SK-N-MC (cell line): Measurements from ENCODE around the gene DNAJB7.

Source experiments
- DNase-seq: peaks from one replicate; pipeline ENCODE4 v3.0.0-alpha.2; 2011; ENCODE audit warnings: low read depth, low spot score
- H3K27ac ChIP-seq: fragments of 200-600 bp; sonication (generic); 2 replicates; pipeline ENCODE4 v1.5.1; 2016; ENCODE audit warnings: mixed run types
- H3K36me3 ChIP-seq: fragments of 200-600 bp; sonication (generic); 2 replicates; pipeline ENCODE4 v1.6.1; 2017; ENCODE audit warnings: antibody characterized with exemption, low read length, mixed read lengths; ENCODE audit not compliant: insufficient read depth
- H3K4me3 ChIP-seq: fragments of 200-600 bp; sonication (generic); 2 replicates; pipeline ENCODE4 v1.5.1; 2016
- H3K9ac ChIP-seq: fragments of 200-600 bp; sonication (generic); 2 replicates; pipeline ENCODE4 v1.8.0; 2017; ENCODE audit warnings: mixed run types, mixed read lengths; ENCODE audit not compliant: insufficient read length
- H3K9me3 ChIP-seq: fragments of 200-600 bp; sonication (generic); 2 replicates; pipeline ENCODE4 v1.6.1; 2017; ENCODE audit warnings: low read depth, mild to moderate bottlenecking, antibody characterized with exemption, low read length, moderate library complexity, mixed read lengths
- EZH2 ChIP-seq: fragments of 200-600 bp; sonication (generic); IDR thresholded peaks from one replicate; pipeline ENCODE4 v1.6.1; 2017; ENCODE audit warnings: antibody characterized with exemption
- FOXP2 ChIP-seq: optimal IDR thresholded peaks from 2 replicates; pipeline ENCODE3; 2011; ENCODE audit warnings: mild to moderate bottlenecking, moderate library complexity; ENCODE audit not compliant: insufficient read depth; ENCODE audit errors: extremely low read length, control extremely low read depth
- POLR2AphosphoS5 ChIP-seq: IDR thresholded peaks from 2 replicates; pipeline ENCODE4 v1.6.1; 2012; ENCODE audit warnings: mild to moderate bottlenecking, low read depth, low read length, borderline replicate concordance

The DNAJB7 gene

DNA sequence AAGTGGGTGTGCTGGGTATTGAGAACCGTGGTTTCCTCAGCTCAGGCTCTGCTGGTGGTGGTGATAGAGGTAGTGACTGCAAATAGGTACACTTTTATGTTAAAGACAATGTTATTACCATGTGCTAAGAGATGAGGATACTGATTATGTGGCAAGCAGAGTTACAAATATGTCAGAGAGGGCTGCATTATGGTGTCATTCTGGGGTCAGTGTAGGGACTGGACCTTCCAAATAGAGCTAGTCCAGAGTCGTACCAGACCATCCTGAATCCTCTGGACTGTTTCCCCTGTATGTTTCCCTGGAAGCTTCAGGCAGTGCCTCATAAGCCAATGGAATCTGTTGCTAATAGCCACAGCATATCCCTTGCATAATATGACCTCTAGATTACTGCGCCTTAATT lies at the start of gene DNAJB7:
DNAJB7 (minus strand) TSS at position 101 of the 400 bp plus-strand sequence. CDS start 119 bp downstream, outside the sequence.
- no peak for TF ChIP-seq EZH2
- no peak for TF ChIP-seq FOXP2
- no peak for TF ChIP-seq POLR2AphosphoS5
- no peak within 1 kb of the TSS for H3K9ac ChIP-seq
- H3K27ac ChIP-seq, result no peak within 1 kb of the TSS
- H3K4me3 ChIP-seq, result no peak within 1 kb of the TSS
- no peak for DNase-seq
- peaks cover 19% of the 10 kb centered on the region; the same call in 1 of the 2 replicates for H3K36me3 ChIP-seq
- no peaks in the 10 kb centered on the region for H3K9me3 ChIP-seq

- Histone ChIP-seq H3K9me3 (no peaks in the 10 kb centered on the region), H3K27ac (no peak overlapping the region), H3K9ac (no peak overlapping the region), H3K4me3 (no peak overlapping the region), H3K36me3 (peaks cover 19% of the 10 kb centered on the region; the same call in 1 of the 2 replicates)
- DNase-seq, result no peak
- TF ChIP-seq POLR2AphosphoS5, result no peak
- TF ChIP-seq FOXP2, result no peak
- TF ChIP-seq EZH2, result no peak
These were observed 47.0 kb upstream of the DNAJB7 start for GRCh38 chr22:40908895-40909294.

- H3K4me3 ChIP-seq, result no peak overlapping the region
- peaks cover 11% of the 10 kb centered on the region; the same call in 1 of the 2 replicates for H3K36me3 ChIP-seq
- no peak overlapping the region for H3K9ac ChIP-seq
- H3K9me3 ChIP-seq, result no peaks in the 10 kb centered on the region
- TF ChIP-seq EZH2 (no peak), FOXP2 (no peak), POLR2AphosphoS5 (no peak)
- H3K27ac ChIP-seq, result no peak overlapping the region
- no peak for DNase-seq
These were observed 42.2 kb upstream of the DNAJB7 start for GRCh38 chr22:40904101-40904500.

- TF ChIP-seq FOXP2 (no peak), POLR2AphosphoS5 (no peak), EZH2 (no peak)
- Histone ChIP-seq H3K4me3 (peak overlapping the region; percentile 55; the same call in 1 of the 2 replicates), H3K36me3 (no peaks in the 10 kb centered on the region), H3K27ac (no peak overlapping the region), H3K9ac (peak overlapping the region; percentile 23), H3K9me3 (no peaks in the 10 kb centered on the region)
- peak; percentile 62 for DNase-seq
These were observed 37.0 kb upstream of the DNAJB7 start for GRCh38 chr22:40898850-40899357.

- Histone ChIP-seq H3K27ac (no peak overlapping the region), H3K36me3 (peaks cover 4% of the 10 kb centered on the region)
- no peak for DNase-seq
These were observed 32.5 kb upstream of the DNAJB7 start for GRCh38 chr22:40894417-40894816.

DNA sequence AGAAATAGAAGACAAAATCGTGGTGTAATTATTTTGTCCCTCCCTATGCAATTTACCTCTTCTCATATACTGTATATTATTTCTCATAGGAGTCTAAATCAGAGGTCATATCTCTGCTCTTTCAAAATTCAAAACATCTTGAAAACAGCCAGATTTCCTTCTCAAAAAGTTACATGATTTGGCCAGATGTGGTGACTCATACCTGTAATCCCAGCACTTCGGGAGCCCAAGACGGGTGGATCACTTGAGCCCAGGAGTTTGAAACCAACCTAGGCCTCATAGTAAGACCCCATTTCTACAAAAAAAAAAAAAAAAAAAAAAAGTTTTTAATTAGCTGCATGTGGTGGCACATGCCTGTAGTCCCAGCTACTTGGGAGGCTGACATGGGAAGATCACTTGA lies 29.0 kb upstream of the DNAJB7 start:
- Histone ChIP-seq H3K27ac (no peak overlapping the region), H3K9ac (no peak overlapping the region), H3K36me3 (peaks cover 38% of the 10 kb centered on the region), H3K4me3 (no peak overlapping the region), H3K9me3 (no peaks in the 10 kb centered on the region)
- TF ChIP-seq POLR2AphosphoS5, result no peak
- no peak for TF ChIP-seq EZH2
- TF ChIP-seq FOXP2, result no peak
- no peak for DNase-seq

More at GRCh38 chr22:40894417-40894816, 32.5 kb upstream of the DNAJB7 start:
- Histone ChIP-seq H3K4me3 (no peak overlapping the region), H3K9ac (no peak overlapping the region), H3K9me3 (no peaks in the 10 kb centered on the region)
- TF ChIP-seq EZH2, result no peak
- TF ChIP-seq POLR2AphosphoS5, result no peak
- TF ChIP-seq FOXP2, result no peak

DNA sequence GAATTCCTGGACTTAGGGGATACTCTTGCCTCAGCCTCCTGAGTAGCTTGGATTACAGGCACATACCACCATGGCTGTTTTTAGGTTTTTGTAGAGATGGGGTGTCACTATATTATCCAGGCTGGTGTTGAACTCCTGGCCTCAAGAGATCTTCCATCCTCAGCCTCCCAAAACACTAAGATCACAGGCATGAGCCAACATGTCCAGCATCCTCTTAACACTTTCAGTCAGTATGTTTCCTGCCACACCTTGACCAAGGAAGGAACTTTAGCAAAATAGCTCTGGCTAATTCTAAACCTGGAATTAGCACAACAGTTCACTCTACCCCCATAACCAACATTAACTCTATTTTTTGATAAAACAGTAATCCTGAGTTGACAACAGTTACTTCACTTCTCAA lies 27.2 kb upstream of the DNAJB7 start:
- H3K36me3 ChIP-seq, result peaks cover 41% of the 10 kb centered on the region
- TF ChIP-seq EZH2 (no peak), POLR2AphosphoS5 (no peak), FOXP2 (no peak)
- H3K27ac ChIP-seq, result no peak overlapping the region

GRCh38 chr22:40878922-40879321 lies 17.0 kb upstream of the DNAJB7 start:
- DNase-seq, result no peak
- Histone ChIP-seq H3K36me3 (peaks cover 23% of the 10 kb centered on the region), H3K9me3 (no peaks in the 10 kb centered on the region), H3K9ac (no peak overlapping the region), H3K27ac (no peak overlapping the region), H3K4me3 (no peak overlapping the region)
- TF ChIP-seq POLR2AphosphoS5, result no peak
- TF ChIP-seq EZH2, result no peak
- TF ChIP-seq FOXP2, result no peak

More for the DNA sequence above, 27.2 kb upstream of the DNAJB7 start:
- Histone ChIP-seq H3K9me3 (no peaks in the 10 kb centered on the region), H3K4me3 (no peak overlapping the region), H3K9ac (no peak overlapping the region)
- DNase-seq, result no peak

DNA sequence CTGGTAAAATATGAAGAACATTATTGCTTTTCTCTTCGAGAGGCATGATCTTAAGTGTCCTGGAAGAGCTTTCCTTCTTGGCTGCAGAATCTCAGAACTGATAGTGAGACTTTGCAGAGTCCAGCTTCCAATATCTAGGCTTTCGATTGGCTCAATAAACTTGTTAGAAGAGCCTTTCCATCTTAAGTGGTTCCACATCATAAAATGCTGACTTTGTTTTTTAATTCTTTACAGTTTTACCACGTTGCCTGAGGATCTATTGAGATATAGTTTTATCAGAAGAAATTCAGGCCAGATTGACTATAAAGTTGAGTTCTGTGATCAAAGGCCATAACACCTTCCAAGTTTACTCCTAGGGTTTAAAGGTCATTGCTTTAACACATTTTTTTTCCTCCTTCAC lies 15.6 kb upstream of the DNAJB7 start:
- Histone ChIP-seq H3K36me3 (peaks cover 15% of the 10 kb centered on the region), H3K9me3 (no peaks in the 10 kb centered on the region), H3K27ac (peak overlapping the region; percentile 82), H3K9ac (peak overlapping the region; percentile 4), H3K4me3 (peak overlapping the region; percentile 53)
- DNase-seq, result no peak
- no peak for TF ChIP-seq POLR2AphosphoS5
- TF ChIP-seq EZH2, result no peak
